ENCODE results near the gene USP22. TPM values are rescaled to one million over a fixed set of nuclear protein-coding genes. Genes with fewer than 3 reads are reported as not detected.

The USP22 gene
- total and polyA plus RNA-seq, 2 of the 13 experiments (the other 11 are each of a cell fraction or from before 2014, with no cell fraction given): 98.0 to 130 TPM

DNA sequence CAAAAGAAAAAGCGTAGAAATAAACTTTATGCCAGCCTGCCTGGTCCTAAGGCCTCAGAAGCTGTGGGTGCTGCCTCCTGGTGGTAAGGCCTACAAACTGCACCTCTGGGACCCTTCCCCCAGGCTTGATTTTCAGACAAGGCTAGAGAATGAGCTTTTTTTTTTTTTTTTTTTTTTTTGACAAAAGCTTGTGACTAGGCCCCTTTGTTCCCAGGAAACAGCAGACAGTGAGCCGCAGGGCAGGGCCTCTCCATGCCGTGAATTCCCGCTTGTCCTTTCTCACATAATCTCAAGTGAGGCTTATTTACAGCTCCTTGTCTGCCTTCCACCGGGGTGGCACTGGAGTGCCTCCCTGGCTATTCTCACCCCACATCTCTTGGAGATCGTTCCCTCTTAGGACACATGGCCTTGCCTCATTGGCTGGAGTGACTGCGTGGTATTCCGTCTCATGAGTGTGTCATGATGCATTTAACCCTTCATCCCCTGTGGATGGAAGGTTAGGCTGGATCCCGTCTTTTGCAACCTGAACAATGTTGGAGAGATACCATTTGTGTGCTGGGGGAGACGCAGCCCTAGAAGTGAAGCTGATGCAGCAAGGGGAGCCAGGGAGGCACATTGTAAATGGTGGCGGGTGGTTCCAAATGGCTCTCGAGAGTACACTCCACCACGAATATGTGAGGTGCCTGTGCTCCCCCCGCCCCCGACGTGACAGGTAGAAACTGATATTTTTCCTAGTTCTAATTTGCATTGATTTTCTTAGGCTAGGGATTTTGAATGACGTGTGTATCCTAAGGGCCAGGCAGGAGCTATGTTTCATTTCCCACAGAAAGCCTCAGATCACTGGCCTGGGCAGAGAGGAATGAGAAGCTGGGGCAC is 49.6 kb downstream of the USP22 start (continued):
- TF ChIP-seq, protein P1, sequence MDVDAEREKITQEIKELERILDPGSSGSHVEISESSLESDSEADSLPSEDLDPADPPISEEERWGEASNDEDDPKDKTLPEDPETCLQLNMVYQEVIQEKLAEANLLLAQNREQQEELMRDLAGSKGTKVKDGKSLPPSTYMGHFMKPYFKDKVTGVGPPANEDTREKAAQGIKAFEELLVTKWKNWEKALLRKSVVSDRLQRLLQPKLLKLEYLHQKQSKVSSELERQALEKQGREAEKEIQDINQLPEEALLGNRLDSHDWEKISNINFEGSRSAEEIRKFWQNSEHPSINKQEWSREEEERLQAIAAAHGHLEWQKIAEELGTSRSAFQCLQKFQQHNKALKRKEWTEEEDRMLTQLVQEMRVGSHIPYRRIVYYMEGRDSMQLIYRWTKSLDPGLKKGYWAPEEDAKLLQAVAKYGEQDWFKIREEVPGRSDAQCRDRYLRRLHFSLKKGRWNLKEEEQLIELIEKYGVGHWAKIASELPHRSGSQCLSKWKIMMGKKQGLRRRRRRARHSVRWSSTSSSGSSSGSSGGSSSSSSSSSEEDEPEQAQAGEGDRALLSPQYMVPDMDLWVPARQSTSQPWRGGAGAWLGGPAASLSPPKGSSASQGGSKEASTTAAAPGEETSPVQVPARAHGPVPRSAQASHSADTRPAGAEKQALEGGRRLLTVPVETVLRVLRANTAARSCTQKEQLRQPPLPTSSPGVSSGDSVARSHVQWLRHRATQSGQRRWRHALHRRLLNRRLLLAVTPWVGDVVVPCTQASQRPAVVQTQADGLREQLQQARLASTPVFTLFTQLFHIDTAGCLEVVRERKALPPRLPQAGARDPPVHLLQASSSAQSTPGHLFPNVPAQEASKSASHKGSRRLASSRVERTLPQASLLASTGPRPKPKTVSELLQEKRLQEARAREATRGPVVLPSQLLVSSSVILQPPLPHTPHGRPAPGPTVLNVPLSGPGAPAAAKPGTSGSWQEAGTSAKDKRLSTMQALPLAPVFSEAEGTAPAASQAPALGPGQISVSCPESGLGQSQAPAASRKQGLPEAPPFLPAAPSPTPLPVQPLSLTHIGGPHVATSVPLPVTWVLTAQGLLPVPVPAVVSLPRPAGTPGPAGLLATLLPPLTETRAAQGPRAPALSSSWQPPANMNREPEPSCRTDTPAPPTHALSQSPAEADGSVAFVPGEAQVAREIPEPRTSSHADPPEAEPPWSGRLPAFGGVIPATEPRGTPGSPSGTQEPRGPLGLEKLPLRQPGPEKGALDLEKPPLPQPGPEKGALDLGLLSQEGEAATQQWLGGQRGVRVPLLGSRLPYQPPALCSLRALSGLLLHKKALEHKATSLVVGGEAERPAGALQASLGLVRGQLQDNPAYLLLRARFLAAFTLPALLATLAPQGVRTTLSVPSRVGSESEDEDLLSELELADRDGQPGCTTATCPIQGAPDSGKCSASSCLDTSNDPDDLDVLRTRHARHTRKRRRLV (CRISPR knock-in tag; IDR thresholded peaks at IDR 0.05): no peak
- TF ChIP-seq POLR2A (IDR thresholded peaks at IDR 0.05; ENCODE audit: insufficient read depth in 1 of 2, low read depth in 2 of 2, low read length in 2 of 2) (no peak), CREB1 (IDR thresholded peaks at IDR 0.05) (no peak), CREB1 (CRISPR knock-in tag; IDR thresholded peaks at IDR 0.05) (no peak), ZNF883 (CRISPR knock-in tag; IDR thresholded peaks at IDR 0.05; ENCODE audit: not compliant biosample characterization) (no peak), SOX6 (IDR thresholded peaks at IDR 0.05) (no peak), SOX6 (CRISPR knock-in tag; IDR thresholded peaks at IDR 0.05) (peak; percentile 63; the same call in 1 of the 2 replicates), MTA3 (CRISPR knock-in tag; IDR thresholded peaks at IDR 0.05) (no peak), HCFC1 (IDR thresholded peaks at IDR 0.05; ENCODE audit: low read depth, low read length) (no peak), ZNF256 (CRISPR knock-in tag; conservative IDR thresholded peaks at IDR 0.05) (no peak)
- TF ChIP-seq, protein P2, sequence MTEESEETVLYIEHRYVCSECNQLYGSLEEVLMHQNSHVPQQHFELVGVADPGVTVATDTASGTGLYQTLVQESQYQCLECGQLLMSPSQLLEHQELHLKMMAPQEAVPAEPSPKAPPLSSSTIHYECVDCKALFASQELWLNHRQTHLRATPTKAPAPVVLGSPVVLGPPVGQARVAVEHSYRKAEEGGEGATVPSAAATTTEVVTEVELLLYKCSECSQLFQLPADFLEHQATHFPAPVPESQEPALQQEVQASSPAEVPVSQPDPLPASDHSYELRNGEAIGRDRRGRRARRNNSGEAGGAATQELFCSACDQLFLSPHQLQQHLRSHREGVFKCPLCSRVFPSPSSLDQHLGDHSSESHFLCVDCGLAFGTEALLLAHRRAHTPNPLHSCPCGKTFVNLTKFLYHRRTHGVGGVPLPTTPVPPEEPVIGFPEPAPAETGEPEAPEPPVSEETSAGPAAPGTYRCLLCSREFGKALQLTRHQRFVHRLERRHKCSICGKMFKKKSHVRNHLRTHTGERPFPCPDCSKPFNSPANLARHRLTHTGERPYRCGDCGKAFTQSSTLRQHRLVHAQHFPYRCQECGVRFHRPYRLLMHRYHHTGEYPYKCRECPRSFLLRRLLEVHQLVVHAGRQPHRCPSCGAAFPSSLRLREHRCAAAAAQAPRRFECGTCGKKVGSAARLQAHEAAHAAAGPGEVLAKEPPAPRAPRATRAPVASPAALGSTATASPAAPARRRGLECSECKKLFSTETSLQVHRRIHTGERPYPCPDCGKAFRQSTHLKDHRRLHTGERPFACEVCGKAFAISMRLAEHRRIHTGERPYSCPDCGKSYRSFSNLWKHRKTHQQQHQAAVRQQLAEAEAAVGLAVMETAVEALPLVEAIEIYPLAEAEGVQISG (CRISPR knock-in tag; IDR thresholded peaks at IDR 0.05): no peak
- TF ChIP-seq, protein P3, sequence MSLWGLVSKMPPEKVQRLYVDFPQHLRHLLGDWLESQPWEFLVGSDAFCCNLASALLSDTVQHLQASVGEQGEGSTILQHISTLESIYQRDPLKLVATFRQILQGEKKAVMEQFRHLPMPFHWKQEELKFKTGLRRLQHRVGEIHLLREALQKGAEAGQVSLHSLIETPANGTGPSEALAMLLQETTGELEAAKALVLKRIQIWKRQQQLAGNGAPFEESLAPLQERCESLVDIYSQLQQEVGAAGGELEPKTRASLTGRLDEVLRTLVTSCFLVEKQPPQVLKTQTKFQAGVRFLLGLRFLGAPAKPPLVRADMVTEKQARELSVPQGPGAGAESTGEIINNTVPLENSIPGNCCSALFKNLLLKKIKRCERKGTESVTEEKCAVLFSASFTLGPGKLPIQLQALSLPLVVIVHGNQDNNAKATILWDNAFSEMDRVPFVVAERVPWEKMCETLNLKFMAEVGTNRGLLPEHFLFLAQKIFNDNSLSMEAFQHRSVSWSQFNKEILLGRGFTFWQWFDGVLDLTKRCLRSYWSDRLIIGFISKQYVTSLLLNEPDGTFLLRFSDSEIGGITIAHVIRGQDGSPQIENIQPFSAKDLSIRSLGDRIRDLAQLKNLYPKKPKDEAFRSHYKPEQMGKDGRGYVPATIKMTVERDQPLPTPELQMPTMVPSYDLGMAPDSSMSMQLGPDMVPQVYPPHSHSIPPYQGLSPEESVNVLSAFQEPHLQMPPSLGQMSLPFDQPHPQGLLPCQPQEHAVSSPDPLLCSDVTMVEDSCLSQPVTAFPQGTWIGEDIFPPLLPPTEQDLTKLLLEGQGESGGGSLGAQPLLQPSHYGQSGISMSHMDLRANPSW (CRISPR knock-in tag; IDR thresholded peaks at IDR 0.05; ENCODE audit: borderline replicate concordance): no peak
- TF ChIP-seq, protein P4, sequence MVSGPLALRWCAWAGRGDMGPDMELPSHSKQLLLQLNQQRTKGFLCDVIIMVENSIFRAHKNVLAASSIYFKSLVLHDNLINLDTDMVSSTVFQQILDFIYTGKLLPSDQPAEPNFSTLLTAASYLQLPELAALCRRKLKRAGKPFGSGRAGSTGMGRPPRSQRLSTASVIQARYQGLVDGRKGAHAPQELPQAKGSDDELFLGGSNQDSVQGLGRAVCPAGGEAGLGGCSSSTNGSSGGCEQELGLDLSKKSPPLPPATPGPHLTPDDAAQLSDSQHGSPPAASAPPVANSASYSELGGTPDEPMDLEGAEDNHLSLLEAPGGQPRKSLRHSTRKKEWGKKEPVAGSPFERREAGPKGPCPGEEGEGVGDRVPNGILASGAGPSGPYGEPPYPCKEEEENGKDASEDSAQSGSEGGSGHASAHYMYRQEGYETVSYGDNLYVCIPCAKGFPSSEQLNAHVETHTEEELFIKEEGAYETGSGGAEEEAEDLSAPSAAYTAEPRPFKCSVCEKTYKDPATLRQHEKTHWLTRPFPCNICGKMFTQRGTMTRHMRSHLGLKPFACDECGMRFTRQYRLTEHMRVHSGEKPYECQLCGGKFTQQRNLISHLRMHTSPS (CRISPR knock-in tag; IDR thresholded peaks at IDR 0.05; ENCODE audit: low read depth): no peak
